ENCODE data around the gene CD99L2. TPM values are rescaled to one million over a fixed set of nuclear protein-coding genes. Genes with fewer than 3 reads are reported as not detected.

CD99L2 gene
- polyA plus RNA-seq, 1 donor = 39.9 TPM

DNA sequence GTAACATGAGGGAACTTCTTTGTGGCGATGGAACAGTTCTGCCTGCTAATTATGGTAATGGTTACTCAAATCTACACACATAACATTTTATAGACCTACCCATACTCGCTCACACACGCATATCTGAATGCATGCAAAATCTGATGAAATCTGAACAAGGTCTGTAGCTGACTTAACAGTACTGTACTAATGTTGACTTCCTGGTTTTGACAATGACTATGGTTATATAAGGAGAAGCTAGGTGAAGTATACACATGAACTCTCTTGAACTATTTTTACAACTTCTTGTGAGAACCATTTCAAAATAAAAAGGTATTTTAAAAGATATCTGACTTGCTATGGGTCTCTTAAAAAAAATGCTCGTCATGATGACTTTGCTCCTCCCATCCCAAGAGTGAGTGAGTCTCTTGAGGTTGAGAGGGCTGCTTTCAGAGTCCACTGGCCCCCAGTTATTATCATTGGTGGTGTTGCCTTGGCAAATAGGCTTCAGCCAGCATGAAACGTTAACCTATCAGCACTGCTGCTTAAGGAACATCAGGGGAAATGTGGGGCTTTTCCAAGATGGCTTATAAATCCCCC is 105.4 kb downstream of the CD99L2 start:
- no peak for DNase-seq

DNA sequence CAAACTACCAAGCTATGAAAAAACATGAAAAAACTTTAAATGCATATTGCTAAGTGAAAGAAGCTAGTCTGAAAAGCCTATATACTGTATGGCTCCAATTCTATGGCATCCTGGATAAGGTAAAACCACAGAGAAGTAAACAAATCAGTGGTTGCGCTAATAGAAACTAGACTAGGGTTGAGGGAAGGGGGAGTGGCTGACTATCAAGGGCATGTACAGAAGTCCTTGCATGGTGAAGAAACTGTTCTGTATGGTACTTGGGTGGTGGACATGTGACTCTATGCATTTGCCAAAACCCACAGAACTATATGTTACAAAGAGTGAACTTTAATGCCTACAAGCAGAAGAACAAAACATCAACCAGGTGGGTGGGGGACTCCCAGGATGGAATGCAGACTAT is 108.4 kb downstream of the CD99L2 start:
- DNase-seq = no peak

DNA sequence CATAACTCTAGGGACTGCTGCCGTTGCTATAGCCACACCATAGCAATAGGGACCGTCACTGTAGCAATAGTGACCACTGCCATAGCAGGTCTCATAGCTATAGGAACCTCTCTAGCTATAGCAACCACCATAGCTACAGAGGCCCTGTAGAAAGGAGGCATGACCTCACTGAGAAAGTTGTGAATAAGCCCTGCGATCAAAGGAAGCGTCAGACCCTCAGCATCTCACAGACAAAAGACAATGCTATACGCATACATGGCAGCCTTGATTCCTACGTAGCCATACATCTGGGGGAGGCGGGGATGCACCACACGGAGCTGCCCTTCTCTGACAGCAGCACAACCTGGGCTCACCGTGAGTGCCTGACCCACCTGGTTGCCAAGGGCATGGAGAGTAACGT is 116.8 kb downstream of the CD99L2 start:
- DNase-seq = no peak

DNA sequence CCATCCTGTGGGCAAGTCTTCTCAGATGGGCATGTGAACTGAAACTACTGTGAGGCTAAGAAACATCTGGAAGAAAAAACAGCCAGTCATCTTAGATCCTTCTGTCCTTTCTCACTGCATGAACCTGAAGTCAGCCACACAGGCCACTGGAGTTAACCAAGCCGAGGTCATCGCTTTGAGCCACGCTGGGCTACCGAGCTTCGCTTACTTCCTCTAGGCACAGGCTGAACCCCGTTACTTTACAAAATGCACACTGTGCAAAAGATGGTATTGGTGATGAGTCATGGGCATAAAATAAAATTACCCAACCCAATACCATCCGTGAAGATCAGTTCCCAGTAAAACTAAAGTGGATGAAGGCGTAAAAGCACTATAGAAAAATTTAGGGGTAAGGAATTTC is 119.1 kb downstream of the CD99L2 start:
- DNase-seq = no peak

DNA sequence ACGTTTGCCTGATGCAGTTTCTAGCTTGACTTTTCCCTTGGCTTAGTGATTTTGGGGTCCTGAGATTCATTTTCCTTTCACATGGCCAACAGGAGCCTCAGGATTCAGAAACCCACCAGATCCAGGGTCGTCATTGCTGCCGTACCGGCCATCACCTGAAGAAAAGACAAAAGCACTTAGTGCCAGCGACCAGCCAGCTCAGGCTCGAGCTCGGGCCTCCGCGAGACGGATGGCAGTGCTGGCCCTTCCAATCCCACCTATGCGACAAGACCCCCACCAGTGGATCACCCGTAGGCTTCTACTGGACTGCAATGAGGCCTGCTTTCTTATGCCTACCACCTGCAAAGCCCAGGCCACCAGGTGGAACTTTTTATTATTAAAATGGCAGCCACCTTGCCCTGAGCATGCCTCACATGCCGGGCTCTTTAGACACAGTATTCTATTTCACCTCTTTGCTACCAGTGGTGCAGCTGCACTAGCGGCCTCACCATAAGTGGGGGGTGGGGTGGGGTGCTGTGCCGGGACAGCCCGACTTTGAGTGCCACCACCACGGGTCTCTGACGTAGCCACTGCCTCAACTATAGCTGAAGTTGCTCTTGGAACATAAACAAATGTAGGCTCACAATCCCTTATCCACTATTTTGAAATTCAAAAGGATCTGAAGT is 121.0 kb downstream of the CD99L2 start:
- no peak for DNase-seq

DNA sequence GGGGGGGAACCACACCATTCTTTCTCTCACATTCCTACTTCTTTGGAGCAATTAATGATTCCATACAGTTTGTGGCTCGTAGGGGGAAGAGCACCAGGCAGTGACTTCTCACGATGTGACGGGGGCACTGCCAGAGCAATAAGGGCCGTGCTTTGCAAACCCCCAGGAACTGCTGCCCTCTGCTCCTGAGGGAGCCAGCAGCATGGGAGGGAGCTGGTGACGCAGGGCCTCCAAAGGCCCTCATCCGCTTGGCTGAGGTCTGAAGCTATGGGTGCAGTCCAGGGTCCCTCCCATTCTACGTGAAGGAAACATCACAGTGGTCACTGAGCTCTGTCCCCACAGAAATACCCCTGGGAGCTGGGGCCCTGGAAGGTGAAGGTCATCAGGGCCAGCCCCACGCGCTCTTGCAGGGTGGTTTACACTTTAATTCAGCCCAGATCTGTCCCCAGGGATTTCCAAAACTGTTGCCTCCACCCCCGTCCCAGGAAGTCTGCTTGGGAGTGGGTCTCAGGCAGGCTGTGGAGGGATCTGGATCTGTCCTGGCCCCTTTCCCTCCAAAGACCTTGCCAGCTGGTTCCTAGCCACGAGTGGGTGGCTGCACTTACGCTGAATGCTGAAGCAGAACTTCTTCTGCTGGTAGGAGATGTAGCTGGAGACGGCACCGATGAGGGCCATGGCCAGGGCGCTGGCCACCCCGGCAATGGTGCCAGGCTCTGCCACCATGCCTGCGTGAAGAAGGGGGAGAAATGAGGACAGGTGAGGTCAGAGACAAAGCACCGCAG is 122.7 kb downstream of the CD99L2 start:
- no peak for DNase-seq

DNA sequence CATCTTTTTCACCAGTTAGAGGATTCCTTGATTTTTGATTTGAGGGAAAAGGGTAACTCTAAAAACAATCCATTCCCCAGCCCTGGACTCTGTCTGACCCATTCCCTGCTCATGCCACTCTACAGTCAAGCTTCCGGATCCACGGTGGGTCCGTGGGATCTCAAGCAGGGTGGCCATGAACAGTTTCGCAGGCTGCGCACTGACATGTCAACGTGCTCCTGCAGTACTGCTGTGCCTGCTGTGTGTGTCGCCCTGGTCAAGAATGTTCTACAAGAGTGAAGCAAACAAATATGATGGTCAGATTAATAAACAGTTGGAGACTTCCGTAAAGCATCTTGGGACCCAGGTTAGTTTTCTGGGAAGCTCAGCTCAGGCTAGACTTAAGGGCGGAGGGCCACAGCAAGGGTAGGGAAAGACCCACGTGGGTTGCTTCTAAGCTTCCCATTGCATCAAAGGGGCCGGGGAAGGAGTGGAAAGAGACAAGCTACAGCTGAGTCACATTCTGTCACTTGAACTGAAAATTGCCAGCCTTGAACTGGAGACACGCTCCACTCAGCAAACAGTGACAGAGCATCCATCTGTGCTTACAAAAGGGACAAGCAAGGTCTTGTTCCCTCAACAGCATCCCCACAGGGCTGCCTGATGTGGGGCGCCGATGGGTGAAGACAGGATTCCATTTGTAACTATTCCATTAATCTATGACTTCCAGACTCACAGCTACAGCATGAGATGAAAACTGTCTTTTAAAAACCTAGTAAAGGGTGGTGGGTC is 123.5 kb downstream of the CD99L2 start:
- no peak for DNase-seq

DNA sequence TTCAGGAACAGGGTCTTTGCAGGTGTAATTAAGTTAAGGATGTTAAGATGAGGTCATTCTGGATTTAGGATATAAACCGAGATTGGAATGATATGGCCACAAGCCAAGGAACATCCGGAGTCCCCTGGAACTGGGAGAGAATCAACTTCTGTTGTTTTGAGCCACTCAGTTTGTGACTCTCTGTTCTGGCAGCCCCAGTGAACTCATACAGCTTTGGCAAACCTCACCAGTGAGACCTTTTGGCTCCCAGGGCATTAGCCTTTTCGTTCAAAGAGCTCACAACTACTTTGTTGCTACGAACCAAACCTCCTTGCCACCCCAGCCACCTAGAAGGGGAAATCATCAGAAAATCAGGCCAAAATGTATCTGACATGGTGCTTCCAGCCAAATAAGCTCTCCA is 124.8 kb downstream of the CD99L2 start:
- no peak for DNase-seq

DNA sequence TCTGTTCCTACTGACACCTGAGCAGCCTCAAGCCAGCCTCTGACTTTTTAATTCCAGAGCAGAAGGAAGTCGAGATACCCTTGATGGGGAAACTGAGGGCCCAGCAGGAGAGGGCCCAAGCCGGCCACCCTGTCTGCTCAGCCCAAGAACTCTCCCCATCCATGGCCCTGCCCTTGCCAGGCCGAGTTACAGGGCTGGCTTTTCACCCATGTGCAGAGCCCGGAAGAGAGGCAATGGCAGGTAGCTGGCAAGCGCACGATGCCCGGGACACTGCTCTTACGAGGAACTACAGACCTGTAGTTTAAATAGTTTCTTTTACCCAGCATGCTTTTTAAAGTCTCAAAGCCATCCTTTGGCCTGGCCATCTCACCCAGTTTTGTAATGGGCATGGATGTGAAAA is 125.4 kb downstream of the CD99L2 start:
- DNase-seq = no peak

DNA sequence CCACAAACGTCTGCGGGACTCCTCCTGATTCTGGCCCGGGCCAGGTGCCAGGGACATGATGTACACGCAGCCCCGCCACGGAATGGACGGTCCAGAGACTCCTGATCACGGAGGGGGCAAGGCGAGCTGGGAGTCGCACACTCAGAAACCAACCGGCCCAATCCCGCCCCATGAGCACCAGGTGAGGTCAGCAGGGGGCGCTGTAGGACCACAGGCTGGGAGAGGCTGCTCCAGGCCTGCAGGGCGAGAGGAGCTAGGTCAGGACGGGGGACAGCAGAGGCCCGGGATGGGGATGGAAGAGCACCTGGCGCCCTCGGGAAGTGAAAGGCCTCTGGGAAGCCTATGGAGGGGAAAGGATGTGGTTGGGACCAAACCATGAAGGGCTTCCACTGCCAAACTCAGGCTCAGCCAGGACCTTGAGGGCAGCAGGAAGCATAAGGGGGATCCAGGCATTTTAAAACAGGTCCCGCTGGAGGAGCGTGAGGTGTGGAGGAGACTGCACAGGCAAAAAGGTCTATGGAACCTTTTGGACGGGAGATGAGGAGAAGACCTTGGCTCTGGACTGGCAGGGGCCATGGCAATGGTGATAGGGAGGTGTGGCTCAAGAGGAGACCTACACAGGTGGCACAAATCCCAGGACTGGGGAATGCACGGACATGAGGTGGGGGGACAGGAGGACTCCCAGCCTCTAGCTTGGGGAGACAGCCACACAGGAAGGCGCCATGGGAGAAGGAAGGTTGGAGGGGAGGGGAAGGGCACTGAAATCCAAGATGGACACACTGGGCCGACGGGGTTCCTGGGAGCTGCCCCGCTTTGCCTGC is 126.1 kb downstream of the CD99L2 start:
- peak; percentile 48 for DNase-seq

DNA sequence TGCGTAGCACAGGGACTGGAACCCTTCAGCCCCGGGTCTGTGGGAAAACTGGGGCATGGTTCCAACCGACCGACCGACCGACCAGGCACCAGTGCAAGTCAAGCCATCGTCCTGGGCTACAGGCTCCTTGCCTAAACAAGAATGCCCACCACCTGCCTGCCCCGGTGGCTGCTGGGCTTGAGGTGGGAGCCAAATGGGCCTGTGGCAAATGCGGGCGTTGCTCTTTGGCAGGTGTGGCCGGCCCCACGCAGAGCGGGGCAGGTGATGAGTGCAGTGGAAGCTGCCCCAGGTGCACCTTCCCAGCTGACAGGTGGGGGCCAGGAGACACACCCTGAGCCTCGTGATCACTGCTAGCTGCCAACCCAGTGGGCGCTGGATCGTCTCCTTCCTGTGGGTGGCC is 127.4 kb downstream of the CD99L2 start:
- DNase-seq = no peak

DNA sequence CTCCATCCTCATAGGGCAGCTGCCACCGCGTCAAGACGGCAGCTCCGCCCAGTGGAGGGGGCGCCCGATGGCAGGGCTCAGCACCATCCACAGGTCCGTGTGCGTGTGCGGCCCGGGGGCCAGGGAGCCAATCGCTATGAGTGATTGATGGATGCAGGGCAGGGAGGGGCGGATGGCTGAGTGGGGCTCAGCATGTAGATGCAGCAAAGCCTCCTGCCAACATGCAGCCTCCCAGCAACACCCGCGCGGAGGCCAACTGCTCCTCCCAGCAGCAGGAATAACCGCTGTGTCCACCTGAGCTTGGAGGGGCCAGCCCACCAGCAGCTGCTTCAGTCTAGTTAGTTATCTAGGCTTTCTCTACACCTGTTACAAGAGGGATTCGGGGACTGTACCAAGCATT is 127.8 kb downstream of the CD99L2 start:
- no peak for DNase-seq

DNA sequence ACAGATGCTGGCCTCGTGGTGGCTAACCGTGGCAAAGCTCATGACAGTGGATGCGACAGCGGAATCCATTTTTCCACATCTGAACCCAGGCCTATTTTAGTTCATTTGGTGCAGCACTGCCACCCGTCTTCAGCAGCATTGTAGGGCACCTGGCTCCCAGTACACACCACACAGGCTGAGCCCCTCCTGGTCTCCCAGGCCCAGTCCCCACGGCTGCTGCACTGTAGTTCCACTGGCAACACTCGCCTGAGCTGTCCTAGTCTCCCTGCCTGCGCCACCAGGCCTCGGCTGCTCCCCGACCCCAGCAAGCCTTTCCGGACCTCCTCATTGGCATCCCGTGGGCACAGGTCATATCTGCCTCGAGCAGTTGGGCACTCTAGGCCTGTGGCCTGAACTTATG is 129.1 kb downstream of the CD99L2 start:
- no peak for DNase-seq

DNA sequence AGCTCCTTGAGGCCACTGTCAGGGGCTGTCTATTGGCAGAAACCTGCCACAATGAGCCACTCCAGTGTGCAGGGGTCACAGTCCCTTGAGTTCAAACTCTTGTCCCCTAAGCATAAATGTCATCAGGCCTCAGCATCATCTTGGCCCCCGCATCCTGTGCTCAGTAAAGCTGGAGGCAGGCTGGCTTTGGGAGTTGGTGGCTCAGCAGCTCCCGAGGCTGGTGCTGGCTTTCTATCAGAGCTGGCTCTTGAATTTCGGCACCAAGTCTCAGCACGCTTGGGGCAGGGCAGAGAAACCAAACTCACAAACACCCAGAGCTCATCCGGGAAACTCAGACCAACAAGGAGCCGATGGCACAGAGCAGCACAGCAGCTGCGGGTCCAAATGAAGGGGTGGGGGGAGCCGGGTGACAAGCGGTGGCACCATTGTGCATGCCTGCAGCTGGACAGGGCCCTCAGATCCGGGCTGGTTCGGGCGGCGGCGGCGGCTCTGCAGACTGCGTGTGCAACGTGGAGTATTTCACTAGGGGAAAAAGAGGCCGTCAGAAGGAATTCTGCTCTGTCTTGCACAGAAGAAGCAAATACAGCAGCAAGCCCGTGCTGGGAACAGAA is 129.8 kb downstream of the CD99L2 start:
- DNase-seq = no peak

DNA sequence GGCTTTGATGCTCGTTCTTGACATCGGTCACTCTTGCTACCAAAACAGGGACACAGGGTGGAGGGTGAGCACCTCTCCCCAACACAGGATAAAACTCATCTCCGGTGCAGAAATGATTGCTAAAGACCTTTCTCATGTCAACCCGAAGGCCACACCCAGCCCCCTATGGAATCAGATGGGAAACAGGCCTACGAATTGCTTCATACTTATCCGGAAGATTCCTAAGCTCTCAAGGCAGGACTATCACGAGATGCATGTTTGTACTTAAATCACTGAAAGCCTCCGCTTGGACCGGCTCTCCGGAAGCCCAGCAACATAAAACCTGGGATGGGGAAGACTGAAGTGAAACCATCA is 130.4 kb downstream of the CD99L2 start:
- no peak for DNase-seq

DNA sequence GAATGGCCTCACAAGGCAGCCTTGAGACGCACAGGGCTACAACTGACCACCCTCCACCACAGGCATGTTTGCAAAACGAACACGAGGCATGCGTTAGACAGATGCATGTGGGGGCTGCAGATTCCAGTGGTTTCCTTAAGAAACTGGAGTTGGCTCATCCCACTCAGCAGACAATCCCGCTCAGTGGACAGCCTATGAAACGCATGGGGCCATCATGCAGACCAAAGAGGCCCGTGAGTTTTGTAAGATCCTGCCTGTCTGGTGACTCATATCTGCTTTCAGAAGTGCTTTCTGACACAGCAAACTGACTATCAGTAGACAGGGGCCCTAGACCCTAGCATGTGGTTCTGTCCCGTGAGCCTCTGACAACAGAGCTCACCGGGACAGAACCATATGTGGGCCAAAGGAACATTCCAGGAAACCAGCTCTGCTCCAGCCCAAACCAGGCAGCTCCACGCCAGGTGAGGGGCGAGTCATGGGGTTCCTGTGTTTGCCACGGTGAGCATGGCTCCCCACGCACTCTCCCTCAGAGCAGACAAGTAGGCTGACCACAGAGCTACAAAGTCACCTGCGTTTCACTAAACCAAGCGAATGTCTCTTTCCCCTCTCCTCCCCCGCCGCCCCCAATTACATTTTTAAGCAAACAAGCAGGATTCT is 130.9 kb downstream of the CD99L2 start:
- no peak for DNase-seq

DNA sequence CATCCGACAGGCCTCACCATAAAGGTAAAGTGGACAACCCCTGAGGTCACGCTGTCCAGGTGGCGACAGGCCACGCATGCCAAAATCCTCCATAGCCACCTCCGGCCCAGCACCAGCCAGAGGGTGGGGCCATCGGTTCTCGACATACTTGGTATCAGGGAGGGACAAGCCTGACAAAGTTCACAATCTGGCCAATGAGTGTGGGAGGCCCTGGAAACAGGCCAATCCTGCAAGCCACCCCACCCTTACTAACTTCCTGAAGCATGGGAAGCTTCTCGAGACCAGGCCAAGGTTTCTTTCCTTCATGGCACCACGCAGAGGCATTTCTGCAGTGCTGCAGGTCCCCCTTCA is 131.4 kb downstream of the CD99L2 start:
- DNase-seq = no peak

DNA sequence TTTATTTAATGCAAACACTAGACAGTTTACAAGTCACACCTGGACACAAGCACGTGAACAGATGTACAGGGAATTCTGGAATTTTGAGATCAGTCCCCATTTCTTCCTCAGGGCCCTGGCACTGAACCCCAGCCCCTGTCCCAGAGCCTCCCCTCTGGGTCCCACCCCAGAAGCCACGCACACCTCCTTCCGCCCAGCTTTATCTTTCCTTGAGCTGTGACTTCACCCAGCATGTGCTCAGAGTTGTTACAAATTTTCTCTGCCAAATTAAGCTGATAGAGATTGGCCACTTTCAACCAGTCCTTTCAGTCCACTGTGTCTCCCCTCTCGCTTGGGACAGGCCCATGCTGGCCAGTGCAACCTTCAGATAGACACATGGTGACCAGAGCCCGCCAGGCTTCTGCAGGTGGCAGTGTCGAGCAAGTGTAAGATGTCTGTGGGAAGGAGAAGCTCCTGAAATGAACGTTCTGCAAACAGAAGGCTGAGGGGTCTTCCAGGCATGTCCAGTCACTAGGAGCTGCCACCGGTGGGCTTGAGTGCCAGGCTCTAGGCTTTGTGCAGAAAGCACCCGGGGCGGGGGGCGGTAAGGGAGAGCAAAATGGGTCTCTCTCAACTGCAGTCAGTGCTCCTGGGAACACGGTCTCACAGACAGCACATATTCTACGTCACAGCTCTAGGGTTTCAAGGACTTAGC is 132.0 kb downstream of the CD99L2 start:
- no peak for DNase-seq

DNA sequence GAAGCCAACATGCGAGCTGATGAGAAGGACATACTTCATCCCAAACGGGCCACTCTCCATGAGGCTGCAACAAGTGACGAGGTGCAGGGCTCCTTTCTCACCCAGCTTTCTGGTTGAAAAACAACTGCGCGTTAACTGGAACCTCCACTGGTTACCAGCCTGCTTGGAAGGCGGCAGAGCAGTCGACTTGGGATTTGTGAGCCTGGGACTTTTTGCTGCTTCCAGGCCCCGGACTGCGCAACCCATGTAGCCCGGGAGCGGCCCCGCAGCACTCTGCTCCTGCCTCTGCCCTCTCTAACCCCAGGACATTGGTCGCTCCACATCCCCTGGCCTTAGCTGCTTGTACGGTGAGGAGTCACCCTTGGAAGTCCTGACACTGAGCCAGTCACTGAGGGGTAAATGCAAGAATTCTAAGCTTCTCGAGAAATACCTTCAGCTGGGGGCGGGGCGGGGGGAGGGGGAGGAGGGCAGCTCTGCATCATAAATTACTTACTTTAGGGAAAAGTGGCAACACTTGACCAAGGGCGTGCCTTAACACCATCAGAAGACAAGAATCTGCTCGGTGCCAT is 132.6 kb downstream of the CD99L2 start:
- no peak for DNase-seq

DNA sequence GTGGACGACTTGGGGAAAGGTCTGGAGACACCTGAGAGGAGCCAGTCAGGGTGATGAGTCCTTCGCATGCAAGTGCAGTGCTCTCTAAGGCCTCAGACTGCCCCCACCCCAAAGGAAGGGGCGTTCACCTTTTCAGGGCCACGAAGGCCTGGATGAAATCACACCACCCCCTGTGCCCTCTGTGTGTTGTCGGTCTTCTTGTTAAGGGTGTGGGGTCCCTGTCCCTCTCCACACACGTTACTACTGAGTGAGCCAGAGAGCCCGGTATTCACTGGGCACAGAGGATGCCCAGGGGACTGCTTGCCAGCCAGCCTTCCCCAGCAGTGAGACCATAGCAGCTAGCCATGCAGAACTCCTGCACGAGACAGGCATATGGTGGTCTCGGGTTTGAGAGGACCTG is 133.2 kb downstream of the CD99L2 start:
- DNase-seq = no peak

All from left kidney (tissue), 2 donors.